GM23248 (cell line): ENCODE results near the gene PTPN21. TPM values are rescaled to one million over a fixed set of nuclear protein-coding genes. Genes with fewer than 3 reads are reported as not detected.

Experiments
- DNase-seq: peaks from one replicate; pipeline ENCODE4 v3.0.0-alpha.2; 2015
- H2AFZ ChIP-seq: fragments of 200-600 bp; sonication (generic); 2 replicates; pipeline ENCODE4 v1.6.1; 2016; ENCODE audit warnings: antibody characterized with exemption
- H3F3A ChIP-seq: fragments of 200-600 bp; sonication (generic); 2 replicates; pipeline ENCODE4 v1.6.1; 2016; ENCODE audit warnings: mild to moderate bottlenecking, antibody characterized with exemption, mixed run types; ENCODE audit not compliant: insufficient read depth
- H3K27ac ChIP-seq: fragments of 200-600 bp; sonication (generic); 2 replicates; pipeline ENCODE4 v1.5.1; 2016; ENCODE audit warnings: mild to moderate bottlenecking
- H3K27me3 ChIP-seq: fragments of 200-600 bp; sonication (generic); replicated peaks from 2 replicates; pipeline ENCODE4 v1.6.1; 2016; ENCODE audit warnings: mild to moderate bottlenecking; ENCODE audit not compliant: insufficient read depth
- H3K36me3 ChIP-seq: fragments of 200-600 bp; sonication (generic); 2 replicates; pipeline ENCODE4 v1.6.1; 2016; ENCODE audit warnings: low read depth, mild to moderate bottlenecking
- H3K4me1 ChIP-seq: fragments of 200-600 bp; sonication (generic); 2 replicates; pipeline ENCODE4 v1.6.1; 2016; ENCODE audit warnings: mild to moderate bottlenecking; ENCODE audit not compliant: insufficient read depth
- H3K4me2 ChIP-seq: fragments of 200-600 bp; sonication (generic); one replicate; pipeline ENCODE4 v1.6.1; 2016; ENCODE audit warnings: mild to moderate bottlenecking; ENCODE audit not compliant: unreplicated experiment
- H3K4me3 ChIP-seq: fragments of 200-600 bp; sonication (generic); 2 replicates; pipeline ENCODE4 v1.5.1; 2016; ENCODE audit warnings: mild to moderate bottlenecking
- H3K79me2 ChIP-seq: fragments of 200-600 bp; sonication (generic); 2 replicates; pipeline ENCODE4 v1.6.1; 2016; ENCODE audit warnings: mild to moderate bottlenecking; ENCODE audit not compliant: insufficient read depth
- H3K9ac ChIP-seq: fragments of 200-600 bp; sonication (generic); 2 replicates; pipeline ENCODE4 v1.6.1; 2016; ENCODE audit warnings: mild to moderate bottlenecking
- H3K9me2 ChIP-seq: fragments of 200-600 bp; sonication (generic); 2 replicates; pipeline ENCODE4 v1.6.1; 2016; ENCODE audit warnings: mixed run types, mild to moderate bottlenecking, moderate library complexity; ENCODE audit not compliant: insufficient read depth
- H3K9me3 ChIP-seq: fragments of 200-600 bp; sonication (generic); one replicate; pipeline ENCODE4 v1.6.1; 2017; ENCODE audit warnings: low read depth
- H4K20me1 ChIP-seq: fragments of 200-600 bp; sonication (generic); 2 replicates; pipeline ENCODE4 v1.6.0; 2016; ENCODE audit not compliant: insufficient read depth
- EZH2 ChIP-seq: fragments of 200-600 bp; sonication (generic); IDR thresholded peaks from 2 replicates; pipeline ENCODE4 v1.6.1; 2018; ENCODE audit warnings: antibody characterized with exemption, mild to moderate bottlenecking; ENCODE audit not compliant: insufficient read depth, poor library complexity, severe bottlenecking
- EZH2phosphoT487 ChIP-seq: fragments of 200-600 bp; sonication (generic); IDR thresholded peaks from 2 replicates; pipeline ENCODE4 v1.6.1; 2018; ENCODE audit warnings: antibody characterized with exemption, moderate library complexity, mild to moderate bottlenecking, low read depth; ENCODE audit not compliant: insufficient read depth
- WGBS, 2 experiments: methylation state at CpG; one replicate each; pipeline ENCODE4 v1.1.6; 2015 to 2017; ENCODE audit warnings: low lambda C conversion rate in 2 of 2, low coverage in 1 of 2; ENCODE audit errors: missing lambda C conversion rate in 2 of 2; 5-methylcytosine and 5-hydroxymethylcytosine counted together
- in situ Hi-C: fragments of 300-500 bp; cut with MboI; formaldehyde crosslinking; loops from 2 replicates; pipeline ENCODE4 v1.15.0; 2020
- polyA plus RNA-seq: library from polyadenylated mRNA; unstranded; fragments of >200 nt; fragmentation: Nextera tagmentation; extraction: Ambion mirVana; gene quantifications from 2 replicates; pipeline ENCODE4 v1.2.1, GENCODE V29; 2016
- total RNA-seq: library from RNA; depleted of rRNA; stranded (reverse); fragments of >200 nt; shearing (Covaris generic); gene quantifications from 2 replicates; pipeline ENCODE4 v1.2.3, GENCODE V29; 2014

Gene PTPN21
- total and polyA plus RNA-seq, 2 experiments from 2014 or later = 5.7 to 13.3 TPM

- Histone ChIP-seq H2AFZ (no peak overlapping the region), H4K20me1 (no peaks in the 10 kb centered on the region), H3F3A (no peaks in the 10 kb centered on the region), H3K4me3 (no peak overlapping the region), H3K9me3 (no peaks in the 10 kb centered on the region), H3K27me3 (no peaks in the 10 kb centered on the region), H3K9me2 (no peaks in the 10 kb centered on the region), H3K36me3 (peaks cover 25% of the 10 kb centered on the region; the same call in 1 of the 2 replicates), H3K27ac (no peak overlapping the region), H3K79me2 (no peaks in the 10 kb centered on the region), H3K4me2 (no peak overlapping the region), H3K4me1 (no peaks in the 10 kb centered on the region), H3K9ac (no peak overlapping the region)
- in situ Hi-C loops = no loop called here
- DNase-seq = no peak
- WGBS, 2 experiments = 72 to 75% methylated on average over 6 of the region's 6 CpGs
- TF ChIP-seq EZH2 (no peak), EZH2phosphoT487 (no peak)
Observed at GRCh38 chr14:88488897-88489296, 65.9 kb downstream of the PTPN21 start.

DNA sequence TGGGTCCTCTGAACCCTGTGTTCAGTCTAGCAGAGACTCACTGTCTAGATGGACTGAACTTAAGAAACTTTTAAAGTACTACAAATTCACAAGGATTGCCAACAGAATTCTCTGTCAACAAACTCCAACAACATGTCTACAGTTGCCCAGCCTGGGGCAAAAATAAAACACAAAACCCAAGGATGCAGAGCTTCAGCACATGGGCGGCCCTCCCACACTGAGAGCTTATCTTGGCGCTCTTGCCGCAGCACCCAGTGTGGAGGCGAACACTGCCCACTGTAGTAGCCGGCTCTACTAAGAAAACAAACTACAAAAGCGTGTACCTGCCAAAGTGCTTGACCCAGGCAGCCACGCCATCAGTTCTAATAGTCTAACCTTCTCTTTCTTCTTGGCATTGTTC, 66.7 kb downstream of the PTPN21 start:
- DNase-seq = no peak
- Histone ChIP-seq H3K9me2 (no peaks in the 10 kb centered on the region), H2AFZ (no peak overlapping the region), H3K79me2 (no peaks in the 10 kb centered on the region), H3K27ac (no peak overlapping the region), H3K4me1 (no peaks in the 10 kb centered on the region), H4K20me1 (no peaks in the 10 kb centered on the region), H3F3A (no peaks in the 10 kb centered on the region), H3K4me2 (no peak overlapping the region), H3K27me3 (no peaks in the 10 kb centered on the region), H3K36me3 (peaks cover 25% of the 10 kb centered on the region; the same call in 1 of the 2 replicates), H3K9ac (no peak overlapping the region), H3K9me3 (no peaks in the 10 kb centered on the region), H3K4me3 (no peak overlapping the region)
- in situ Hi-C loops = no loop called here
- WGBS, 2 experiments = 93% methylated on average over 7 of the region's 7 CpGs
- TF ChIP-seq EZH2phosphoT487 (no peak), EZH2 (no peak)

- no peak overlapping the region for H3K4me3 ChIP-seq
- H3F3A ChIP-seq = peaks cover 7% of the 10 kb centered on the region; the same call in 1 of the 2 replicates
- WGBS, 2 experiments = 94 to 100% methylated on average over 3 of the region's 3 CpGs
- TF ChIP-seq EZH2 (no peak), EZH2phosphoT487 (no peak)
- no peaks in the 10 kb centered on the region for H3K27me3 ChIP-seq
- in situ Hi-C loops = no loop called here
- no peak overlapping the region for H2AFZ ChIP-seq
- H3K9me3 ChIP-seq = no peaks in the 10 kb centered on the region
- H3K79me2 ChIP-seq = no peaks in the 10 kb centered on the region
- H3K4me1 ChIP-seq = peaks cover 6% of the 10 kb centered on the region; the same call in 1 of the 2 replicates
- H3K9ac ChIP-seq = no peak overlapping the region
- H3K9me2 ChIP-seq = no peaks in the 10 kb centered on the region
- H4K20me1 ChIP-seq = no peaks in the 10 kb centered on the region
- H3K4me2 ChIP-seq = no peak overlapping the region
- no peak overlapping the region for H3K27ac ChIP-seq
- DNase-seq = no peak
- peaks cover 23% of the 10 kb centered on the region; the same call in 1 of the 2 replicates for H3K36me3 ChIP-seq
Observed at GRCh38 chr14:88482524-88482923, 72.3 kb downstream of the PTPN21 start.

- Histone ChIP-seq H3K4me1 (peaks cover 6% of the 10 kb centered on the region; the same call in 1 of the 2 replicates), H3K9ac (no peak overlapping the region), H4K20me1 (no peaks in the 10 kb centered on the region), H3K36me3 (peaks cover 23% of the 10 kb centered on the region; the same call in 1 of the 2 replicates), H3K4me3 (no peak overlapping the region), H3K79me2 (no peaks in the 10 kb centered on the region), H3F3A (peaks cover 7% of the 10 kb centered on the region; the same call in 1 of the 2 replicates), H3K9me3 (no peaks in the 10 kb centered on the region), H2AFZ (no peak overlapping the region), H3K4me2 (no peak overlapping the region), H3K9me2 (no peaks in the 10 kb centered on the region), H3K27me3 (no peaks in the 10 kb centered on the region), H3K27ac (no peak overlapping the region)
- in situ Hi-C loops = no loop called here
- DNase-seq = no peak
- TF ChIP-seq EZH2phosphoT487 = no peak
- no peak for TF ChIP-seq EZH2
- WGBS, 2 experiments = 84 to 90% methylated on average over 6 to 7 of the region's 7 CpGs
Observed at GRCh38 chr14:88481794-88482193, 73.0 kb downstream of the PTPN21 start.

- Histone ChIP-seq H3K9ac (no peak overlapping the region), H3K9me3 (no peaks in the 10 kb centered on the region), H3K27me3 (no peaks in the 10 kb centered on the region), H3F3A (peaks cover 7% of the 10 kb centered on the region; the same call in 1 of the 2 replicates), H2AFZ (no peak overlapping the region), H3K4me3 (no peak overlapping the region), H3K79me2 (no peaks in the 10 kb centered on the region), H3K4me2 (no peak overlapping the region), H3K9me2 (no peaks in the 10 kb centered on the region), H3K4me1 (peaks cover 6% of the 10 kb centered on the region; the same call in 1 of the 2 replicates), H3K36me3 (peaks cover 19% of the 10 kb centered on the region; the same call in 1 of the 2 replicates), H4K20me1 (no peaks in the 10 kb centered on the region), H3K27ac (no peak overlapping the region)
- in situ Hi-C loops = no loop called here
- no peak for DNase-seq
- whole genome bisulfite sequencing, 2 experiments = 58 to 59% methylated on average over 2 of the region's 2 CpGs
- TF ChIP-seq EZH2 = no peak
- no peak for TF ChIP-seq EZH2phosphoT487
Observed at GRCh38 chr14:88481059-88481458, 73.7 kb downstream of the PTPN21 start.
